IPS DF 6.9 (cell line): Measurements from ENCODE around the gene DNLZ.

ENCODE experiments used
- DNase-seq: peaks from one replicate; pipeline ENCODE4 v3.0.0-alpha.2; 2013; ENCODE audit warnings: low read depth, low spot score
- H3K27ac ChIP-seq: one replicate; pipeline ENCODE4 v1.5.1; 2013; ENCODE audit warnings: low read length, control low read depth
- H3K27me3 ChIP-seq: 2 replicates; pipeline ENCODE4 v1.6.1; 2013; ENCODE audit warnings: mild to moderate bottlenecking, low read length; ENCODE audit not compliant: control insufficient read depth, insufficient read depth
- H3K36me3 ChIP-seq: 2 replicates; pipeline ENCODE4 v1.6.1; 2013; ENCODE audit warnings: low read length; ENCODE audit not compliant: control insufficient read depth, insufficient read depth
- H3K4me1 ChIP-seq: 2 replicates; pipeline ENCODE4 v1.6.1; 2013; ENCODE audit warnings: low read length; ENCODE audit not compliant: control insufficient read depth, insufficient read depth
- H3K4me3 ChIP-seq: 2 replicates; pipeline ENCODE4 v1.5.1; 2013; ENCODE audit warnings: mild to moderate bottlenecking, low read length
- H3K9me3 ChIP-seq: 2 replicates; pipeline ENCODE4 v1.6.1; 2013; ENCODE audit warnings: low read length, inconsistent platforms; ENCODE audit not compliant: control insufficient read depth, insufficient read depth
- WGBS: extraction: QIAGEN DNeasy Blood & Tissue Kit; methylation state at CpG from one replicate; pipeline ENCODE4 v1.1.7; 2013; ENCODE audit warnings: mixed read lengths, missing lambda C conversion rate; ENCODE audit not compliant: insufficient read length, insufficient coverage; 5-methylcytosine and 5-hydroxymethylcytosine counted together

DNLZ gene

GRCh38 chr9:136367296-136368145 is 4.0 kb upstream of the DNLZ start:
- no peaks in the 10 kb centered on the region for H3K27me3 ChIP-seq
- DNase-seq = no peak
- WGBS = no CpG with 5 or more reads among the region's 45 CpGs
- no peak overlapping the region for H3K4me3 ChIP-seq
- H3K36me3 ChIP-seq = no peaks in the 10 kb centered on the region; the same call in 1 of the 2 replicates
- H3K9me3 ChIP-seq = no peaks in the 10 kb centered on the region
- no peak overlapping the region for H3K27ac ChIP-seq
- H3K4me1 ChIP-seq = no peaks in the 10 kb centered on the region; the same call in 1 of the 2 replicates

GRCh38 chr9:136366826-136367225 is 3.3 kb upstream of the DNLZ start:
- H3K27me3 ChIP-seq = no peaks in the 10 kb centered on the region
- H3K36me3 ChIP-seq = no peaks in the 10 kb centered on the region; the same call in 1 of the 2 replicates
- no peak for DNase-seq
- no peak overlapping the region for H3K27ac ChIP-seq
- peaks cover 2% of the 10 kb centered on the region; the same call in 1 of the 2 replicates for H3K4me1 ChIP-seq
- WGBS = no CpG with 5 or more reads among the region's 9 CpGs
- no peaks in the 10 kb centered on the region for H3K9me3 ChIP-seq
- no peak overlapping the region for H3K4me3 ChIP-seq

- H3K27me3 ChIP-seq = no peaks in the 10 kb centered on the region
- H3K4me1 ChIP-seq = peaks cover 2% of the 10 kb centered on the region; the same call in 1 of the 2 replicates
- H3K9me3 ChIP-seq = no peaks in the 10 kb centered on the region
- H3K36me3 ChIP-seq = no peaks in the 10 kb centered on the region; the same call in 1 of the 2 replicates
- no CpG with 5 or more reads among the region's 9 CpGs for WGBS
- H3K4me3 ChIP-seq = no peak overlapping the region
- DNase-seq = no peak
- no peak overlapping the region for H3K27ac ChIP-seq
These were observed 2.3 kb upstream of the DNLZ start for GRCh38 chr9:136365775-136366222.

- no peak for DNase-seq
- H3K36me3 ChIP-seq = no peaks in the 10 kb centered on the region; the same call in 1 of the 2 replicates
- H3K27me3 ChIP-seq = no peaks in the 10 kb centered on the region
- H3K4me3 ChIP-seq = no peak overlapping the region
- peaks cover 2% of the 10 kb centered on the region; the same call in 1 of the 2 replicates for H3K4me1 ChIP-seq
- H3K9me3 ChIP-seq = no peaks in the 10 kb centered on the region
- WGBS = no CpG with 5 or more reads among the region's 31 CpGs
- no peak overlapping the region for H3K27ac ChIP-seq
These were observed 1.6 kb upstream of the DNLZ start for GRCh38 chr9:136364942-136365774.

GRCh38 chr9:136363949-136364748 is 605 bp upstream of the DNLZ start:
- Histone ChIP-seq H3K36me3 (no peaks in the 10 kb centered on the region; the same call in 1 of the 2 replicates), H3K4me3 (no peak overlapping the region), H3K4me1 (peaks cover 2% of the 10 kb centered on the region; the same call in 1 of the 2 replicates), H3K27me3 (no peaks in the 10 kb centered on the region), H3K9me3 (no peaks in the 10 kb centered on the region), H3K27ac (no peak overlapping the region)
- WGBS = no CpG with 5 or more reads among the region's 54 CpGs
- DNase-seq = no peak

- H3K27me3 ChIP-seq = no peaks in the 10 kb centered on the region
- DNase-seq = no peak
- H3K4me1 ChIP-seq = peaks cover 2% of the 10 kb centered on the region; the same call in 1 of the 2 replicates
- H3K9me3 ChIP-seq = no peaks in the 10 kb centered on the region
- no CpG with 5 or more reads among the region's 6 CpGs for WGBS
- H3K36me3 ChIP-seq = no peaks in the 10 kb centered on the region; the same call in 1 of the 2 replicates
- no peak overlapping the region for H3K4me3 ChIP-seq
- H3K27ac ChIP-seq = no peak overlapping the region
These were observed 1.1 kb downstream of the DNLZ start for GRCh38 chr9:136362450-136362784.

GRCh38 chr9:136361754-136362449 is 1.6 kb downstream of the DNLZ start:
- Histone ChIP-seq H3K4me3 (no peak overlapping the region), H3K9me3 (no peaks in the 10 kb centered on the region), H3K36me3 (no peaks in the 10 kb centered on the region; the same call in 1 of the 2 replicates), H3K27ac (no peak overlapping the region), H3K4me1 (peaks cover 2% of the 10 kb centered on the region; the same call in 1 of the 2 replicates), H3K27me3 (no peaks in the 10 kb centered on the region)
- DNase-seq = no peak
- no CpG with 5 or more reads among the region's 26 CpGs for WGBS

GRCh38 chr9:136361047-136361753 is 2.3 kb downstream of the DNLZ start:
- DNase-seq = no peak
- Histone ChIP-seq H3K27ac (no peak overlapping the region), H3K27me3 (no peaks in the 10 kb centered on the region), H3K36me3 (no peaks in the 10 kb centered on the region; the same call in 1 of the 2 replicates), H3K4me1 (peaks cover 2% of the 10 kb centered on the region; the same call in 1 of the 2 replicates), H3K9me3 (no peaks in the 10 kb centered on the region), H3K4me3 (no peak overlapping the region)
- no CpG with 5 or more reads among the region's 43 CpGs for WGBS
